Tibial nerve (tissue), 4 donors: ENCODE results near the gene KIF12. TPM values are rescaled to one million over a fixed set of nuclear protein-coding genes. Genes with fewer than 3 reads are reported as not detected.

Source experiments
- DNase-seq, 2 donors: peaks; one replicate each; pipeline ENCODE4 v3.0.0-alpha.2; 2019; ENCODE audit warnings: low spot score in 2 of 2
- H3K27ac ChIP-seq, 4 donors: fragments of 200-600 bp; sonication (generic) in 3 of 4; one replicate each; pipeline ENCODE4 v1.5.1; 2017 to 2019; ENCODE audit warnings: mild to moderate bottlenecking in 1 of 4
- H3K27me3 ChIP-seq, 2 donors: fragments of 200-600 bp; sonication (generic) in 1 of 2; one replicate each; pipeline versions ENCODE4 v1.5.1 to v1.6.0; 2017 to 2019
- H3K36me3 ChIP-seq, 3 donors: fragments of 200-600 bp; sonication (generic); one replicate each; pipeline ENCODE4 v1.5.1; 2018 to 2019
- H3K4me1 ChIP-seq, 4 donors: fragments of 200-600 bp; sonication (generic) in 3 of 4; one replicate each; pipeline ENCODE4 v1.5.1; 2017 to 2019
- H3K4me3 ChIP-seq, 4 donors: fragments of 200-600 bp; sonication (generic) in 3 of 4; one replicate each; pipeline ENCODE4 v1.5.1; 2017 to 2019; ENCODE audit warnings: mild to moderate bottlenecking in 1 of 4, moderate library complexity in 1 of 4
- H3K9me3 ChIP-seq, 4 donors: fragments of 200-600 bp; sonication (generic) in 3 of 4; one replicate each; pipeline ENCODE4 v1.5.1; 2017 to 2019
- CTCF ChIP-seq, 5 experiments: fragments of 200-600 bp in 3 of 5; fragments of 450-650 bp in 2 of 5; sonication (generic) in 3 of 5; IDR thresholded peaks; one replicate each; pipeline ENCODE4 v1.5.1; 2016 to 2019; ENCODE audit warnings: antibody characterized with exemption in 5 of 5, mild to moderate bottlenecking in 3 of 5, moderate library complexity in 2 of 5
- EP300 ChIP-seq, 2 donors: sonication (generic); formaldehyde crosslinking; IDR thresholded peaks; one replicate each; pipeline ENCODE4 v1.6.1; 2017; ENCODE audit warnings: antibody characterized with exemption in 2 of 2, mild to moderate bottlenecking in 1 of 2
- POLR2A ChIP-seq, 2 donors: fragments of 450-650 bp; IDR thresholded peaks; one replicate each; pipeline ENCODE4 v1.6.1; 2017; ENCODE audit warnings: antibody characterized with exemption in 2 of 2, mild to moderate bottlenecking in 2 of 2, moderate library complexity in 2 of 2
- WGBS, 2 donors: methylation state at CpG; one replicate each; pipeline ENCODE4 v1.1.5; 2018; 5-methylcytosine and 5-hydroxymethylcytosine counted together
- total RNA-seq, 4 donors: library from RNA; depleted of rRNA; stranded (reverse); fragments of >200 nt; gene quantifications; one replicate each; pipeline ENCODE4 v1.1.0, GENCODE V29; 2016

KIF12 gene
- total RNA-seq, 4 donors from 2014 or later: not detected

DNA sequence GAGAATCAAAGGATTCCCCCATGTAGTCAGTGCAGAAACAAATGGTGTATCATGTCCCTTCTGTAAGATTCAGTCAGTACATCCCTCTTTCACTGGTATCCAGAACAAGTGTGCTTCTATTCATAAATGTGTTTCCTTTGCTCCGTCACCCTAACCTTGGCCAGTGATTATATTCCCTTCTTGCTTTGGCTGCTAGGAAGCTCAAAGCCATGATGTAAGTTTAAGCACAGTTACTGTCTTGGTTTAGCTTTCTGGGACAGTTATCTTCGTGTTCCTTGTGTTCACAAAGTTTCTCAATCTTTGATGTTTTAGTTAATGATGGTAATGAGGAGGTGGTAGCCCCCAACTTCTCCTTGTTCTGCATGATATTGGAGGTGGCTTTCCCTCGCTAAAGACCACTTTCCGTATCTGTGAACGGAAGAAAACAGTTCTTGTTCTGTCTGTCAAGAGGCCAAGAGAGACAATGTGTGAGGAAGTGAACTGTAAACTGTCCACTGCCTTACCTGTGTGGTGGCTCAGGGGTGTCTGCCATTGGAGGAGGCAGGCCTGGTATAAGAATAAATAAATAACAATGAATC is 18.8 kb downstream of the KIF12 start:
- no peaks in the 10 kb centered on the region for H3K36me3 ChIP-seq
- H3K27me3 ChIP-seq: peaks cover 0 to 19% of the 10 kb centered on the region in 2 donors
- peaks cover 0 to 6% (median 0%) of the 10 kb centered on the region in 4 donors for H3K4me1 ChIP-seq
- no peaks in the 10 kb centered on the region for H3K9me3 ChIP-seq
- TF ChIP-seq POLR2A (IDR thresholded peaks at IDR 0.05) (no peak), EP300 (IDR thresholded peaks at IDR 0.05) (no peak), CTCF (IDR thresholded peaks at IDR 0.05) (no peak)
- H3K27ac ChIP-seq: no peak overlapping the region
- no peak for DNase-seq
- 86% methylated on average over 5 of the region's 5 CpGs for WGBS, 2 donors
- H3K4me3 ChIP-seq: no peak overlapping the region

DNA sequence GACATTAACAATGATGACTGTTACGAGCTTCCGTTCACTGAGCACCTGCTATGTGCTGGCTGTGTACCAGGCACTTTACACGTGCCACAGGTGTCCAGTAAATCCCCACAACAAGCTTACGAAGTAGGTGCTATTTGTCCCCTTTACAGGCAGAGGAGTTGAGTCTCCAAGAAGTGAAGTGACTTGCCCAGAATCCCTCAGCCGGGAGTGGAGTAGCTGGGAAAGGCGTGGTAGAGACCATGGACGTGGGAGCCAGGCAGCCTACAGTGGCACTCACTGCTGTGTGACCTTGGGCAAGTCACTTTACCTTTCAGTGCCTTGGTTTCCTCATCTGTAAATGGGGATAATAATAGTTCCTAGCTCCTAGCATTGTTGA is 20.3 kb downstream of the KIF12 start:
- Histone ChIP-seq H3K27ac (no peak overlapping the region), H3K36me3 (no peaks in the 10 kb centered on the region), H3K27me3 (peaks cover 0 to 21% of the 10 kb centered on the region in 2 donors), H3K9me3 (no peaks in the 10 kb centered on the region), H3K4me3 (no peak overlapping the region), H3K4me1 (peaks cover 0 to 6% (median 0%) of the 10 kb centered on the region in 4 donors)
- 83 to 89% methylated on average over 7 of the region's 7 CpGs for WGBS, 2 donors
- TF ChIP-seq POLR2A (IDR thresholded peaks at IDR 0.05) (no peak), EP300 (IDR thresholded peaks at IDR 0.05) (no peak), CTCF (IDR thresholded peaks at IDR 0.05) (no peak)
- no peak for DNase-seq

DNA sequence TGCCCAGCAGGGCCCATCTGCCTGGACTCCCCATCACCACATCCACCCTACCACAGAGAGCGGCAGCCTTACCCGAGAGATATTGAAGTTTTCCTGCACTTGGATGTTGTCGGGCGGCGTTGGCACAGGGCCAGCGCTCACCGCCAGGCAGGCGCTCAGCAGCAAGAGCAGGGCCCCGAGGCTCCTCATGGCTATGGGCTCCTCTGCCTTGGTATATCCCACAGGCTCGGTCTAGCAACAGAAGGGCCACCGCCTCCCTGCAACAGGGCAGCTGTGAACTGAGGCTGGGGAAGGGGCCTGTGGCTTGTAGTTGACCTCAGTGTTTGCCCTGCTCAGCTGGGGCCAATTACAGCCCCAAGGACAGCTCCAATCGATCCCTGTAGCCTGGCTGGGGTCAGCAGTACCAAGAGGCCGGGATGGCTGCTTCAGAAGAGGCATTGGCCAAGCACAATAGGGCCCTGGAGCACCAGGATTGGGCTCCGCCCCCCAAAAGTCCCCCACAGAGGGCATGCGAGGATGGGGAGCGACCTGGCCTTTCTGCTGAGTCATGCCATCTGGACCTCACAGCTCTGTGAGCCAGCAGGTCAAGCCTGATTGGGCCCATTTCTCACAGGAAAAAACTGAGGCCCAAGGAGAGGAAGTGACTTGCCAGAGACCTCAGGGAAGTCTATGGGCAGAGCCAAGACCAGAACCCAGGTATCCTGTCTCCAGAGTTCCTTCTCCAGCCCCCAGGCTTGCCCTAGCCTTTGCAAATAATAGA is 20.9 kb downstream of the KIF12 start, which contains the start of gene AMBP:
TSS of gene AMBP (minus strand) at position 280 of the 760 bp plus-strand sequence. CDS start at position 189, 91 bp downstream.
- no peak within 1 kb of the TSS for H3K27ac ChIP-seq
- H3K4me1 ChIP-seq: peaks cover 0 to 6% (median 0%) of the 10 kb centered on the region in 4 donors
- no peak within 1 kb of the TSS for H3K4me3 ChIP-seq
- DNase-seq: no peak
- H3K27me3 ChIP-seq: peaks cover 0 to 21% of the 10 kb centered on the region in 2 donors
- no peaks in the 10 kb centered on the region for H3K9me3 ChIP-seq
- no peak for TF ChIP-seq POLR2A (IDR thresholded peaks at IDR 0.05)
- no peak for TF ChIP-seq CTCF (IDR thresholded peaks at IDR 0.05)
- TF ChIP-seq EP300 (IDR thresholded peaks at IDR 0.05): no peak
- H3K36me3 ChIP-seq: no peaks in the 10 kb centered on the region
- 55 to 71% methylated on average over 4 to 13 of the region's 16 CpGs for WGBS, 2 donors

GRCh38 chr9:114077162-114077837 is 21.8 kb downstream of the KIF12 start:
- Histone ChIP-seq H3K27ac (no peak overlapping the region), H3K9me3 (no peaks in the 10 kb centered on the region), H3K4me3 (no peak overlapping the region), H3K4me1 (peaks cover 0 to 1% (median 0%) of the 10 kb centered on the region in 4 donors), H3K27me3 (peaks cover 0 to 21% of the 10 kb centered on the region in 2 donors), H3K36me3 (no peaks in the 10 kb centered on the region)
- TF ChIP-seq POLR2A (IDR thresholded peaks at IDR 0.05) (no peak), CTCF (IDR thresholded peaks at IDR 0.05) (no peak), EP300 (IDR thresholded peaks at IDR 0.05) (no peak)
- DNase-seq: no peak
- 59 to 68% methylated on average over 7 of the region's 7 CpGs for WGBS, 2 donors
